ENCODE measurements around the gene AGPAT4.

- TF ChIP-seq CTCF (conservative IDR thresholded peaks at IDR 0.05; ENCODE audit: low read depth, low read length) (no peak), EZH2 (IDR thresholded peaks at IDR 0.05; ENCODE audit: borderline replicate concordance, low read depth, low read length, poor library complexity, severe bottlenecking) (no peak)
Measured at GRCh38 chr6:161238081-161238480, 35.8 kb downstream of the AGPAT4 start.

Measured in A673 (cell line).